HepG2 (cell line): Measurements from ENCODE around the gene NOL4L. TPM values are rescaled to one million over a fixed set of nuclear protein-coding genes. Genes with fewer than 3 reads are reported as not detected.

Experiments used
- ATAC-seq: fragments of 200-7000 bp; cut with Tn5 transposase; 3 replicates; pipeline ENCODE4 v1.9.1; 2020; ENCODE audit warnings: mild to moderate bottlenecking, moderate library complexity
- BruUV-seq: library from RNA; stranded (reverse); fragments of 400-500 nt; replicated peaks from 2 replicates; lab custom pipeline; 2021; lab: Mats Ljungman, UMichigan
- CTCF ChIA-PET: fragments of 300-600 bp; formaldehyde crosslinking; extraction: SDS; loops from one replicate; lab custom pipeline; 2021; ENCODE audit warnings: low total read pairs, inconsistent platforms, low intra/inter-chr PET ratio; lab: Yijun Ruan, JAX
- POLR2A ChIA-PET: fragments of 350-600 bp; sonication (Branson Sonifier 250); formaldehyde crosslinking; loops from one replicate; lab custom pipeline; 2020; ENCODE audit warnings: antibody characterized with exemption, inconsistent platforms; lab: Yijun Ruan, JAX
- DNase-seq: peaks from one replicate; pipeline ENCODE4 v3.0.0-alpha.2; 2015; ENCODE audit warnings: low spot score
- FAIRE-seq: peaks from 3 replicates; lab custom pipeline; 2011; peaks lifted over from hg19 to GRCh38; lab: Jason Lieb, UNC
- H2AFZ ChIP-seq: one replicate; pipeline ENCODE4 v1.6.1; 2011; ENCODE audit warnings: low read length, inconsistent platforms
- H3K27ac ChIP-seq: fragments of 300-600 bp; 3 replicates; pipeline ENCODE4 v1.8.0; 2011; ENCODE audit warnings: mixed run types, mild to moderate bottlenecking, mixed read lengths, low read length, inconsistent platforms; ENCODE audit not compliant: insufficient read depth; ENCODE audit errors: extremely low read length
- H3K27me3 ChIP-seq, 2 experiments: fragments of 200-600 bp in 1 of 2; 2 replicates in 1 of 2; 3 replicates in 1 of 2; pipeline versions ENCODE4 v1.6.0 to v1.8.0; 2011; ENCODE audit warnings: low read length in 2 of 2, mild to moderate bottlenecking in 2 of 2, moderate library complexity in 2 of 2, inconsistent platforms in 1 of 2; ENCODE audit not compliant: insufficient read depth in 2 of 2, control insufficient read depth in 1 of 2
- H3K36me3 ChIP-seq, 2 experiments: fragments of 200-600 bp in 1 of 2; replicated peaks in 1 of 2; 2 replicates in 1 of 2; 3 replicates in 1 of 2; pipeline versions ENCODE4 v1.5.1 to v1.8.0; 2011; ENCODE audit warnings: low read length in 2 of 2, inconsistent platforms in 1 of 2; ENCODE audit not compliant: insufficient read depth in 2 of 2, control insufficient read depth in 1 of 2
- H3K4me1 ChIP-seq: 2 replicates; pipeline ENCODE4 v1.5.1; 2012; ENCODE audit warnings: low read length, inconsistent platforms; ENCODE audit not compliant: insufficient read depth
- H3K4me2 ChIP-seq: 2 replicates; pipeline ENCODE4 v1.6.0; 2011; ENCODE audit warnings: low read depth, low read length, inconsistent platforms
- H3K4me3 ChIP-seq, 3 experiments: fragments of 200-600 bp in 1 of 3; sonication (generic), shearing (Covaris generic) in 1 of 3; replicated peaks in 1 of 3; 2 replicates each; pipeline ENCODE4 v1.5.1; 2011 to 2016; ENCODE audit warnings: low read length in 3 of 3, inconsistent platforms in 2 of 3, low read depth in 2 of 3, mild to moderate bottlenecking in 2 of 3, control low read depth in 1 of 3, mixed read lengths in 1 of 3; ENCODE audit not compliant: insufficient read depth in 1 of 3
- H3K79me2 ChIP-seq: one replicate; pipeline ENCODE4 v1.6.1; 2011; ENCODE audit warnings: low read length, inconsistent platforms; ENCODE audit not compliant: insufficient read depth
- H3K9ac ChIP-seq: 2 replicates; pipeline ENCODE4 v1.6.0; 2011; ENCODE audit warnings: mild to moderate bottlenecking, low read depth, low read length, inconsistent platforms; ENCODE audit not compliant: insufficient read depth
- H3K9me3 ChIP-seq: 2 replicates; pipeline ENCODE4 v1.5.1; 2012; ENCODE audit warnings: mild to moderate bottlenecking, low read length
- H4K20me1 ChIP-seq: 2 replicates; pipeline ENCODE4 v1.6.0; 2011; ENCODE audit warnings: inconsistent platforms, mild to moderate bottlenecking, low read length, moderate library complexity; ENCODE audit not compliant: insufficient read depth
- AKAP8 ChIP-seq: sonication (generic); formaldehyde crosslinking; IDR thresholded peaks from 2 replicates; pipeline ENCODE4 v1.5.1; 2020; ENCODE audit warnings: mild to moderate bottlenecking, missing genetic modification reagents
- DBP ChIP-seq: sonication (generic); formaldehyde crosslinking; IDR thresholded peaks from 2 replicates; pipeline ENCODE4 v1.4.0; 2020; ENCODE audit warnings: missing genetic modification reagents; ENCODE audit errors: not compliant biosample characterization
- DPF2 ChIP-seq: sonication (generic); formaldehyde crosslinking; IDR thresholded peaks from 2 replicates; pipeline ENCODE4 v1.4.0; 2020; ENCODE audit warnings: mild to moderate bottlenecking, low read depth, missing genetic modification reagents, borderline replicate concordance
- GPN1 ChIP-seq: sonication (generic); formaldehyde crosslinking; IDR thresholded peaks from 2 replicates; pipeline ENCODE4 v1.5.1; 2020; ENCODE audit warnings: missing genetic modification reagents, borderline replicate concordance
- HNF1A ChIP-seq, 2 experiments: sonication (generic) in 1 of 2; formaldehyde crosslinking in 1 of 2; IDR thresholded peaks; 2 replicates each; pipeline versions ENCODE4 v1.4.0 to v1.6.1; 2016 to 2020; ENCODE audit warnings: borderline replicate concordance in 1 of 2, low read depth in 1 of 2, mild to moderate bottlenecking in 1 of 2, missing genetic modification reagents in 1 of 2
- HNF4G ChIP-seq, 2 experiments: sonication (generic) in 1 of 2; formaldehyde crosslinking in 1 of 2; IDR thresholded peaks; 2 replicates each; pipeline versions ENCODE4 v1.4.0 to v1.6.1; 2011 to 2020; ENCODE audit warnings: borderline replicate concordance in 2 of 2, low read depth in 2 of 2, mild to moderate bottlenecking in 2 of 2, low read length in 1 of 2, missing genetic modification reagents in 1 of 2, moderate library complexity in 1 of 2
- NR3C1 ChIP-seq: sonication (generic); formaldehyde crosslinking; IDR thresholded peaks from 2 replicates; pipeline ENCODE4 v1.4.0; 2020; ENCODE audit warnings: missing genetic modification reagents
- PAWR ChIP-seq: sonication (generic); formaldehyde crosslinking; IDR thresholded peaks from 2 replicates; pipeline ENCODE4 v1.4.0; 2020; ENCODE audit warnings: missing genetic modification reagents, mild to moderate bottlenecking, borderline replicate concordance
- PRMT3 ChIP-seq: sonication (generic); formaldehyde crosslinking; IDR thresholded peaks from 2 replicates; pipeline ENCODE4 v1.8.1; 2022; ENCODE audit warnings: low read depth, mild to moderate bottlenecking, moderate library complexity, missing genetic modification reagents, borderline replicate concordance
- SMC3 ChIP-seq: IDR thresholded peaks from 2 replicates; pipeline ENCODE4 v1.6.1; 2011; ENCODE audit warnings: low read length, improper control_type of control experiment
- SNRNP70 ChIP-seq: fragments of 200-400 bp; formaldehyde crosslinking; IDR thresholded peaks from 2 replicates; pipeline ENCODE4 v1.6.1; 2017; ENCODE audit warnings: mild to moderate bottlenecking, low read depth, low read length, moderate library complexity
- ZBTB7B ChIP-seq: sonication (generic); formaldehyde crosslinking; IDR thresholded peaks from 2 replicates; pipeline ENCODE4 v1.4.0; 2020; ENCODE audit warnings: missing genetic modification reagents
- ZC3H4 ChIP-seq: sonication (generic); formaldehyde crosslinking; IDR thresholded peaks from 2 replicates; pipeline ENCODE4 v1.4.0; 2020; ENCODE audit warnings: missing genetic modification reagents, borderline replicate concordance
- ZMYM2 ChIP-seq: sonication (generic); formaldehyde crosslinking; IDR thresholded peaks from 2 replicates; pipeline ENCODE4 v1.8.0; 2022; ENCODE audit warnings: mild to moderate bottlenecking, missing genetic modification reagents
- ZNF367 ChIP-seq: sonication (generic); formaldehyde crosslinking; IDR thresholded peaks from 2 replicates; pipeline ENCODE4 v1.4.0; 2020; ENCODE audit warnings: missing genetic modification reagents, borderline replicate concordance
- ZNF607 ChIP-seq: sonication (generic); formaldehyde crosslinking; IDR thresholded peaks from 2 replicates; pipeline ENCODE4 v1.5.1; 2020; ENCODE audit warnings: missing genetic modification reagents, mild to moderate bottlenecking, borderline replicate concordance
- ZNF746 ChIP-seq: sonication (generic); formaldehyde crosslinking; IDR thresholded peaks from 2 replicates; pipeline ENCODE4 v1.8.0; 2022; ENCODE audit warnings: mild to moderate bottlenecking, missing genetic modification reagents
- WGBS: methylation state at CpG from one replicate; pipeline ENCODE4 v1.1.6; 2017; ENCODE audit warnings: low lambda C conversion rate; 5-methylcytosine and 5-hydroxymethylcytosine counted together
- in situ Hi-C: cut with HindIII; loops from 2 replicates; pipeline ENCODE4 v1.10.0; 2017; ENCODE audit warnings: low pct_unique_long_range_greater_than_20kb; ENCODE audit not compliant: extremely low pct_ligation_motif_present
- intact Hi-C: fragments of 100-400 bp; cut with micrococcal nuclease; formaldehyde crosslinking; loops from one replicate; pipeline ENCODE4 v1.10.0; 2022; ENCODE audit not compliant: unreplicated experiment
- polyA plus RNA-seq, 8 experiments: library from polyadenylated mRNA; depleted of rRNA in 3 of 8; stranded (reverse) in 7 of 8; unstranded in 1 of 8; fragments of >200 nt; fragmentation: Illumina TruSeq in 4 of 8; extraction: Trizol in 4 of 8; gene quantifications; 2 replicates each; pipeline versions ENCODE4 v1.2.1 to v1.2.3, GENCODE V29; 2011 to 2016; ENCODE audit warnings: low read depth in 4 of 8, missing spikeins in 1 of 8, mixed read lengths in 1 of 8; ENCODE audit not compliant: insufficient read depth in 1 of 8
- total RNA-seq, 5 experiments: library from RNA; depleted of rRNA; stranded (reverse); fragments of >200 nt; fragmentation: Illumina TruSeq; extraction: Trizol; gene quantifications; 2 replicates each; pipeline ENCODE4 v1.2.3, GENCODE V29; 2016; ENCODE audit warnings: low read depth in 1 of 5

Gene NOL4L
- total and polyA plus RNA-seq, 2 of the 13 experiments (the other 11 are each of a cell fraction or from before 2014, with no cell fraction given), result 16.6 to 35.4 TPM

GRCh38 chr20:32570401-32571190 lies 14.5 kb downstream of the NOL4L start:
- Histone ChIP-seq H2AFZ (no peak overlapping the region), H3K36me3 (no peaks in the 10 kb centered on the region), H3K4me3 (no peak overlapping the region), H3K9ac (no peak overlapping the region), H3K27ac (no peak overlapping the region), H4K20me1 (0 out of 2 replicates have a peak, but pooled peaks cover 5% of the 10 kb centered on the region), H3K9me3 (no peaks in the 10 kb centered on the region), H3K79me2 (peaks cover 4% of the 10 kb centered on the region), H3K27me3 (no peaks in the 10 kb centered on the region; a peak in 1 of 5 replicates), H3K4me2 (peak overlapping the region; percentile 34), H3K4me1 (peaks cover 87% of the 10 kb centered on the region)
- POLR2A ChIA-PET, result interaction anchor here (1.2 to 2.6 kb wide), 6 partner anchors 10 to 47 kb away, joined by 3 to 16 read pairs (median 10); no protein-coding TSS in a partner anchor
- BruUV-seq, result no TSS peak
- ATAC-seq (peak; percentile 6; the same call in 2 of the 3 replicates), DNase-seq (no peak), FAIRE-seq (no peak)
- 49% methylated on average over 10 of the region's 10 CpGs for WGBS
- in situ Hi-C loops, result no loop called here
- intact Hi-C loops, result no loop called here
- CTCF ChIA-PET, result no interaction called here
- TF ChIP-seq PRMT3 (CRISPR knock-in tag) (no peak), SMC3 (no peak), HNF1A (IDR thresholded peaks at IDR 0.05; ENCODE audit: low read depth) (no peak), HNF1A (CRISPR knock-in tag; IDR thresholded peaks at IDR 0.05; ENCODE audit: borderline replicate concordance) (no peak), ZNF367 (CRISPR knock-in tag) (no peak), SNRNP70 (no peak), NR3C1 (CRISPR knock-in tag) (no peak), ZMYM2 (CRISPR knock-in tag) (no peak), AKAP8 (no peak), HNF4G (IDR thresholded peaks at IDR 0.05; ENCODE audit: borderline replicate concordance, low read depth, low read length) (peak; percentile 23; the same call in 1 of the 2 replicates), HNF4G (CRISPR knock-in tag; IDR thresholded peaks at IDR 0.05; ENCODE audit: borderline replicate concordance, low read depth) (no peak), GPN1 (CRISPR knock-in tag) (no peak), DBP (peak; percentile 58), ZNF746 (CRISPR knock-in tag) (peak; percentile 37; the same call in 1 of the 2 replicates), ZBTB7B (CRISPR knock-in tag) (no peak), PAWR (CRISPR knock-in tag) (no peak), ZNF607 (no peak), ZC3H4 (CRISPR knock-in tag) (no peak), DPF2 (CRISPR knock-in tag) (no peak)
